SK-N-SH (cell line): Measurements from ENCODE around the gene FOSB.

Experiments
- CTCF ChIP-seq: fragments of 200-600 bp; sonication (generic); IDR thresholded peaks from 2 replicates; pipeline ENCODE4 v1.6.1; 2017; ENCODE audit warnings: antibody characterized with exemption, mild to moderate bottlenecking, moderate library complexity
- JUND ChIP-seq: IDR thresholded peaks from 2 replicates; pipeline ENCODE4 v1.4.0; 2012
- POLR2AphosphoS5 ChIP-seq: IDR thresholded peaks from 2 replicates; pipeline ENCODE4 v1.6.1; 2012; ENCODE audit warnings: low read depth, low read length
- RAD21 ChIP-seq: IDR thresholded peaks from 2 replicates; pipeline ENCODE4 v1.6.1; 2012; ENCODE audit warnings: mild to moderate bottlenecking, low read length
- RFX5 ChIP-seq: IDR thresholded peaks from 2 replicates; pipeline ENCODE4 v1.6.1; 2012; ENCODE audit warnings: mild to moderate bottlenecking, improper control_type of control experiment, low read length
- TAF1 ChIP-seq: IDR thresholded peaks from 2 replicates; pipeline ENCODE4 v1.6.1; 2012; ENCODE audit warnings: low read depth, mild to moderate bottlenecking, low read length, moderate library complexity, borderline replicate concordance
- TEAD4 ChIP-seq: IDR thresholded peaks from 2 replicates; pipeline ENCODE4 v1.4.0; 2012; ENCODE audit warnings: mild to moderate bottlenecking, borderline replicate concordance; ENCODE audit not compliant: insufficient read depth
- USF2 ChIP-seq: fragments of 150-350 bp; IDR thresholded peaks from 2 replicates; pipeline ENCODE4 v1.6.1; 2017; ENCODE audit warnings: antibody characterized with exemption, low read length, low read depth, borderline replicate concordance

DNA sequence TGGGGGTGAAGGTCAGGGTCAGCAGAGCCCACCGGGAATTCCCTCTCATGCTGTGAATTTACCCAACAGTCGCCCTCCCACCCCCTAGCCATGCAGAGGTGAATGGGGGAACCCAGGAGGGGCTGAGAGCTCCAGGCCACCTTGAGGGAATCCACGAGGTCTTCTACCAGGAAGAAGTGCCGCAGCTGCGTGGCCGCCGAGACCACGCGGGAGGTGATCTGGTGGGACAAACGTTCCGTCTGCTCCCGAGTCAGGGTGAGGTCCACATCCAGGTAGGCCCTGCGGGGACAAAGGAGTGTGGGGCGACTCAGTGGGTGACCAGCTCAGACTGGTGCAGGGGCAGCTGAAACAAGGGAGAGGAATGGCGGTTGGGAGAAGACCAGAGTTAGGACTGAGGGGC lies 20.9 kb downstream of the FOSB start:
- TF ChIP-seq CTCF: no peak
- TF ChIP-seq POLR2AphosphoS5: no peak
- TF ChIP-seq RAD21: no peak
- TF ChIP-seq USF2: no peak
- TF ChIP-seq TEAD4: no peak
- no peak for TF ChIP-seq JUND
- TF ChIP-seq RFX5: no peak
- TF ChIP-seq TAF1: no peak
